Fibroblast of skin of scalp (primary cell): ENCODE results near the gene DAND5.
"Not testable (repeated sequence)": the region's sequence is repeated elsewhere in the genome, so short reads cannot be mapped to it uniquely, and the experiment has no call there.

Experiments used
- DNase-seq: peaks from one replicate; pipeline ENCODE4 v3.0.0-alpha.2; 2013

Gene DAND5

DNA sequence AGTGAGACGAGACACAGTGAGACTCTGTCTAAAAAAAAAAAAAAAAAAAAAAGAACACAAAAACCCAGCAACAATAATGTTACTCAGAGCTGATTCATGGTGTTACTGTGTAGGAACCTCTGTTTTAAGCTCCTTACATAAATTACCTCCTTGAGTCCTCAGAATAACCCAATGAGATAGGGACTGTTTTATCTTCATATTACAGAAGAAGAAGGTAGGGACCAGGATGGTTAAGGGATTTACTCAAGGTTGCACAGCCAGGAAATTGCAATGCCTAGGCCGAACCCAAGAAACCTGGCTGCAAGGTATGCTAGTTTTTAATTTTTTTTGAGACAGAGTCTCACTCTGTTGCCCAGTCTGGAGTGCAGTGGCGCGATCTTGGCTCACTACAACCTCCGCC, 1.5 kb upstream of the DAND5 start:
- DNase-seq = no peak

DNA sequence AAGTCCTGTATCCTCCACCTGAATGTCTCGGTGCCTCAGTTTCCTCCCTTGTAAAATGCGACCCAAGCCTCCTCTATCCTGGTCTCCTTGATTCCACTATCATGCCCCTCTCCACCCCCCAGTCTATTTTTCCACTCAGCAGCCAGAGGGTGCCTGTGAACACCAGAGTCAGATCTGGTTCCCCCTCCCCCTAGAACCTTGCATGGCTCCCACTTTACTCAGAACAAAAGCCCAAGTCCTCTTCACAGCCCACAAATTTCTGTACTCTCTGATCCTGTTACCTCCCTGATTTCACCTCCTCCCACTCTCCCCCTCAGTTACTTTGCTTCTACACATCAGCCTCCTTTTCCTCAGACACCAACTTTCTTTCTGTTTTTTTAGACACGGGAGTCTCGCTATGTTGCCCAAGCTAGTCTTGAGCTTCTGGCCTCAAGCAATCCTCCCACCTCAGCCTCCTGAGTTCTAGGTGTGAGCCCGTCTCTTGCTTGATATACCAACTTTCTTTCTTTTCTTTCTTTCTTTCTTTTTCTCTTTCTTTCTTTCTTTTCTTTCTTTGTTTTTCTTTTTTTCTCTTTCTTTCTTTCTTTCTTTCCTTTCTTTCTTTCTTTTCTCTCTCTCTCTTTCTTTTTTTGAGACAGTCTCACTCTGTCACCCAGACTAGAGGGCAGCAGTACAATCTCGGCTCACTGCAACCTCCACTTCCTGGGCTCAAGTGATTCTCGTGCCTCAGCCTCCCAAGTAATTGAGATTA, 869 bp downstream of the DAND5 start:
- no peak for DNase-seq

GRCh38 chr19:12973236-12973635, 3.9 kb downstream of the DAND5 start:
- no peak for DNase-seq

DNA sequence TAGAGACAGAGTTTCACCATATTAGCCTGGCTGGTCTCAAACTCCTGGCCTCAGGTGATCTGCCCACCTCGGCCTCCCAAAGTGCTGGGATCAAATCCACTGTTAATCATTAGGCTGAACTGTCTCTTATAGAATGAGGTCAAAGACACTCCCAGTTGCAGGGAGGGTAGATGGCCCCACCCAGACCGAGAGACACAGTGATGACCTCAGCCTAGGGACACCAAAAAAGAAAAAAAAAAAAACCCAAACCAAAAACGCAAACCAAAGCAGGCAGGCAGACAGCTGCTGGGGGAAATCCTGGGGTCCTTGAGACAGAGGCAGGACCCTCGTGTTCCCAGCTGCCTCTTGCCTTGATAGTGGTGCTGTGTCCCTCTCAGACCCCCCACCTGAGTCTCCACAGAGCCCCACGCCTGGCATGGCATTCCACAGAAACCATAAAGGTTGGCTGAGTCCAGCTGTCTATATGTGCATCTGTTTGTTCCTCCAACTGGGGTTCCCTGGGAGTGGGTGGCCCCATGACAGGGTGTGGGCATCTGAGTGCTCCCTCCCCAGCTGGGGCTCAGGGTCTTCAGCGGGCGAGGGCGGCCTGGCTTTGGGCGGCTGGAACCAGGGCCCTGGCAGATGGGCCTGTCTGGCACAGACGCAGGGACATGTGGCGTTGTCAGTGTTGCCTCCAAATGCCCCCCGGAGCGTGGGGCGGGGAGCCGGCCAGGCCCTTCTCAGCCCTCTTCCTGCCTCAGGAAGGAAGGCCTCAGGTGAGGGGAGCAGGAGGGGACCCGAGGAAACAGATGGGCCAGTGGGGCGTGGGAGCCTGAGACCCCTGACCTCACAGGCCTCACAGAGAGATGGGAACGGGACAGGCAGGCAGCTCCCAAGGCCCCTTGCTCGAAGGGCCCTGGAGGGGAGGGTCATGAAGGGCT, 5.2 kb downstream of the DAND5 start:
- no peak for DNase-seq

GRCh38 chr19:12975221-12975741, 5.9 kb downstream of the DAND5 start:
- no peak for DNase-seq

DNA sequence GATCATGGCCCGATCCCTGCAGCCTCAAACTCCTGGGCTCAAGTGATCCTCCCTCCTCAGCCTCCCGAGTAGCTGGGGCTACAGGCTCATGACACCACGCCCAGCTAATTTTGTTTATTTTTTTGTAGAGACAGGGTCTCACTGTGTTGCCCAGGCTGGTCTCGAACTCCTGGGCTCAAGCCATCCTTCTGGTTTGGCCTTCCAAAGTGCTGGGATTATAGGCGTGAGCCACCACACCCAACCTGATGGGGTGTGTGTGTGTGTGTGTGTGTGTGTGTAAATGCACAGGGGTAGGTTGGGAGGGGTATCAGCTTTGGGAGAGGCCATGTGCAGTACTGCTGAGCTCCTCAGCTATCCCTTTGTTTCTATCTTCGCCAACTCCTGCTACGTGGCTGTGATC, 6.7 kb downstream of the DAND5 start:
- not testable (repeated sequence) for DNase-seq

GRCh38 chr19:12979974-12980373, 10.6 kb downstream of the DAND5 start:
- DNase-seq = no peak

GRCh38 chr19:12982648-12983047, 13.3 kb downstream of the DAND5 start:
- no peak for DNase-seq

- no peak for DNase-seq
These were observed 13.7 kb downstream of the DAND5 start for GRCh38 chr19:12983091-12983490.

DNA sequence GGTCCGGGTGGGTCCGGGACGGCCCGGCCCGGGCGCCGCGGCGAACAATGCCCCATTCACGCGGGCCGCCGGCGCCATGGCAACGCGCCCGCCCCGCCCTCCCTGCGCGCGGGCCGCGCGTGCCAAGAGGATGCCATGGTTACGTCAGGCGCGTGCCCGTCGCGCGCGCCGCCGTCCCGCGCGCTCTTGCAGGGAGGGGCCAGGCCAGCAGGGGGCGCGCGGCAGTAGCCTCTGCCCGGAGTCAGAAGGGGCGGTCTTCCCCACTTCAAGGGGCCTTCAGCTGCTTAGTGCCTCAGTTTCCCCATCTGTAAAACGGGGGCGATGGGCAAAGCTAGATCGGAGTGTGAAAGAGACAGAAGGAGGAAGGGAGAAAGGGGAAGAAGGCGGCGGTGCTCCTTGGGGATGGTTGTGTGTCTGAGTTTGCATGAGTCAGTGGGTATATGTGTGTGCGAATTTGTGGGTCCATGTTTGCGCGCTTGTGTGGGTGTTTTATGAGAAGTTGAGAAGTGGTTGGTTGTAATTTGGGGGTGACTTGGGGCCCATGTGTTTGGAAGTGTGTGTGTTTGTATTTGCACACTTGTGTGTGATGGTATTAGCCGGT, 14.3 kb downstream of the DAND5 start:
- DNase-seq = peak; percentile 83

GRCh38 chr19:12984143-12984627, 14.8 kb downstream of the DAND5 start:
- DNase-seq = peak; percentile 26

- DNase-seq = no peak
These were observed 15.3 kb downstream of the DAND5 start for GRCh38 chr19:12984683-12985048.

- DNase-seq = peak; percentile 53
These were observed 15.8 kb downstream of the DAND5 start for GRCh38 chr19:12985049-12985776.

GRCh38 chr19:12986726-12987125, 17.4 kb downstream of the DAND5 start:
- DNase-seq = no peak

GRCh38 chr19:12987190-12987589, 17.8 kb downstream of the DAND5 start:
- DNase-seq = no peak

GRCh38 chr19:12987781-12988180, 18.4 kb downstream of the DAND5 start:
- no peak for DNase-seq

DNA sequence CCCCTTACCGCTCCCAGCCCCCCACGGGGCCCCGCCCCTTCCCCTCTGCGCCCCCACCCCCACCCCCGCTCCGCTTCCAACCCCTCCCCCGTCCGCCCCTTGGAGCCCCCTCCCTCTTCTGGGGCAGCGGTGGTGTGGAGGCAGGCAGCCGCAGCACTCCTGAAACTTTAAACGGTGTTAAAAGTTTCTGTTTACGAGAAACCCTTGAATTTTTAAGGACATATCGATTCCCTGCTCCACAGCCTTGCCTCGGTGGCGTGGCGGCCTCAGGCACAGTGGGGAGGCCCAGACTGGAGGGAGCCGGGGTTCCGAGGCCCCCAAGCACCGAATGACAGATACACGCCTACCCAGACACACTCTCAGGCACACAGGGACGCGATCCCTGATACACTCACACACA, 21.1 kb downstream of the DAND5 start:
- DNase-seq = no peak

DNA sequence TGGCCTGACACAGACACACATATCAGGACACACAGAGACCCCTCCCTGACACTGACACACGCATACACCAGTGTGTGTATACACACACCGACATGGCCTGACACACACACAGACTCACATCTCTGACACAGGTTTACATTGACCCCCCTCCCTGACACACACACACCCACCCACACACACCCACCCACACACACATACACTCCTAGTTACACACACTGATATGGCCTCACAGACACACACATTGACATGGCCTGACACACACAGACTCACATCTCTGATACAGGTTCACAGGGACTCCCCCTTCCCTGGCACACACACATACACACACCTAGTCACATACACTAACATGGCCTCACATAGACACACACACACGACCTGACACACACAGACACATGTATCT, 21.5 kb downstream of the DAND5 start:
- DNase-seq = no peak

DNA sequence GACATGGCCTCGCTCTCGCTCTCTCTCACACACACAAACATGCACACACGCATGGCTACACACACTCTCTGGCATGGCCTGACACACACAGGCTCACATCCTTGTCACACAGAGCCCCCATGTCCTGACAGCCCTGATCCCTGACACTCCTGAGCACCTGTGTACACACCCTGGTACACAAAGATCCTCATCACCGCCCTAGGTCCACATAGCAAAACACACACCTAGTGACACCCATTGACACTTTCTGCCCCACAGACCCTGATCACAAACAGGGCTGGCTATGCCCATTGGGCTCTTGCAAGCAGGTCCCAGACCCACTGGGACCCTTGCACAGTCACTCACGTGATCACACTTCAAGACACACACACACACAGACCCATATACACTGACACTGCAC, 21.9 kb downstream of the DAND5 start:
- no peak for DNase-seq

DNA sequence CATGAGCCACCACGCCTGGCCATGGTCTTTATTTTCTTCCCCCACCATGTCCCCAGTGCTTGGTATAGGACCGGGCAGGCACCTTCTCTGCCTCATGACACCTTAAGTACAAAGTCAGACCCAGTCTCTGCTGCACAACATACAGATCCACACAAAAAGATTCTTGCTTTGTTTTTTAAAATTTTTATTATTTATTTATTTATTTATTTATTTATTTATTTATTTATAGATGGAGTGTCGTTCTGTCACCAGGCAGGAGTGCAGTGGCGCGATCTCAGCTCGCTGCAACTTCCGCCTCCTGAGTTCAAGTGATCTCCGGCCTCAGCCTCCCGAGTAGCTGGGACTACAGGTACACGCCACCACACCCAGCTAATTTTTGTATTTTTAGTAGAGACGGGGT, 23.4 kb downstream of the DAND5 start:
- DNase-seq = no peak

GRCh38 chr19:12993562-12993961, 24.2 kb downstream of the DAND5 start:
- no peak for DNase-seq
